Activated T-cell treated with anti-CD3 and anti-CD28 coated beads for 48 hours (primary cell): ENCODE results near the gene SPDYE8.
"Not testable (repeated sequence)": the region's sequence is repeated elsewhere in the genome, so short reads cannot be mapped to it uniquely, and the experiment has no call there.

ENCODE experiments used
- DNase-seq: peaks from one replicate; pipeline ENCODE4 v3.0.0-alpha.2; 2020; ENCODE audit warnings: low read depth

SPDYE8 gene, protein sequence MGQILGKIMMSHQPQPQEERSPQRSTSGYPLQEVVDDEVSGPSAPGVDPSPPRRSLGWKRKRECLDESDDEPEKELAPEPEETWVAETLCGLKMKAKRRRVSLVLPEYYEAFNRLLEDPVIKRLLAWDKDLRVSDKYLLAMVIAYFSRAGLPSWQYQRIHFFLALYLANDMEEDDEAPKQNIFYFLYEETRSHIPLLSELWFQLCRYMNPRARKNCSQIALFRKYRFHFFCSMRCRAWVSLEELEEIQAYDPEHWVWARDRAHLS

DNA sequence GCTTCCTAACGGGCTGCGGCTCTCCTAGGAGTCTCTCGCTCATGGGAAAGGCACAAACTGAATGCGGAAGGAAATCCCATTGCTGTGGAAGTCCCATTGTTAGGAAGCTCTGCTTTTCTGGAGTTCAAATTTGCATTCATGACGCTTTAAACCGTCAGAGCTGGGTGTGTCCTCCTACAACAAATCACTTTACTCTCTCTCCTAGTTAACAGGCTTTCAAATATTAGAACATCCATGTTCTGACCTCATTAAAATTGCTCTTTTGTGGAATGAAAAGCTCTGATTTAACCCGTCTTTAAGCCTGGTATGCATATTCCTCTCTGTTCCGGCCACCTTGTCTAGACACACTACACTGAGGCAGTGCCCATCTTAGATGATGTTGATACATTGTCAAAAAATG, at the start of gene SPDYE8:
Gene SPDYE8 (minus strand): TSS at position 101 of the 400 bp plus-strand sequence. CDS start 1,800 bp downstream, outside the sequence.
- not testable (repeated sequence) for DNase-seq

DNA sequence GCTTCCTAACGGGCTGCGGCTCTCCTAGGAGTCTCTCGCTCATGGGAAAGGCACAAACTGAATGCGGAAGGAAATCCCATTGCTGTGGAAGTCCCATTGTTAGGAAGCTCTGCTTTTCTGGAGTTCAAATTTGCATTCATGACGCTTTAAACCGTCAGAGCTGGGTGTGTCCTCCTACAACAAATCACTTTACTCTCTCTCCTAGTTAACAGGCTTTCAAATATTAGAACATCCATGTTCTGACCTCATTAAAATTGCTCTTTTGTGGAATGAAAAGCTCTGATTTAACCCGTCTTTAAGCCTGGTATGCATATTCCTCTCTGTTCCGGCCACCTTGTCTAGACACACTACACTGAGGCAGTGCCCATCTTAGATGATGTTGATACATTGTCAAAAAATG, 28.2 kb upstream of the SPDYE8 start, which contains the start of gene SPDYE11:
Gene SPDYE11 (minus strand): TSS at position 101 of the 400 bp plus-strand sequence. CDS start 1,800 bp downstream, outside the sequence.
- not testable (repeated sequence) for DNase-seq

DNA sequence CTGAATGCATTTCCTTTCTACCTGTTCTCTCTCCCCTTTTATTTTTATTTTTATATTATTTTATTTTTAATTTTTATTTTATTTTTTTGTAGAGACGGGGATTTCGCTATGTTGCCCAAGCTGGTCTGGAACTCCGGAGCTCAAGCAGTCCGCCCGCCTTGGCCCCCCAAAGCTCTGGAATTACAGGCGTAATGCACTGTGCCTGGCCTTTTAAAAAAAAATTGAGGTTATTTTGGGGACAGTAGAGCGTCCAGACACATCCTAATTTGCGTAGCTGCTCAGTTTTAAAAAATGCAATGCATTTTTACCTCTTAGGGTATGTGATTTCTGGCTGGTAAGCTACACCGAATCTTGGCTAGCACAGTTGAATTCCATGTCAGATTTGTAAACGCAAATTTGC, 23.1 kb downstream of the SPDYE8 start:
- not testable (repeated sequence) for DNase-seq

- peak; percentile 90 for DNase-seq
Measured at GRCh38 chr7:73005693-73006447, 23.7 kb downstream of the SPDYE8 start.

- peak; percentile 76 for DNase-seq
Measured at GRCh38 chr7:73005356-73005692, 24.2 kb downstream of the SPDYE8 start.

GRCh38 chr7:72997887-72998468, 31.6 kb downstream of the SPDYE8 start:
- DNase-seq = not testable (repeated sequence)

GRCh38 chr7:72997447-72997846, 32.1 kb downstream of the SPDYE8 start:
- DNase-seq = not testable (repeated sequence)

GRCh38 chr7:72995484-72995883, 34.1 kb downstream of the SPDYE8 start:
- not testable (repeated sequence) for DNase-seq

- DNase-seq = not testable (repeated sequence)
Measured at GRCh38 chr7:72990146-72990913, 39.2 kb downstream of the SPDYE8 start.

DNA sequence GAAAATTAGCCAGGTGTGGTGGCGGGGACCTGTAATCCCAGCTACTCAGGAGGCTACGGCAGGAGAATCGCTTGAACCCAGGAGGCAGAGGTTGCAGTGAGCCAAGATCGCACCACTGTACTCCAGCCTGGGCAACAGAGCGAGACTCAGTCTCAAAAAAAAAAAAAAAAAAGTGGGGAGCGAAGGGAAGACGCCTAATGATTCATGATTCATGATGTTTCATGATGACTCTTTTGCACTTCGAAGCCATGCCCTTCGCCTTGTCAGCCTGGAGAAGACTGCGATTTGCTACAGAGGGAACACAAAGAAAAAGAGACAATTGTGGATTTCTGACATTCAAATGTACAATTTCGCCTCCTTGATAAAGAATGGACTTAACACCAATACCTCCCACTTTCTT, 47.5 kb downstream of the SPDYE8 start:
- DNase-seq = not testable (repeated sequence)

DNA sequence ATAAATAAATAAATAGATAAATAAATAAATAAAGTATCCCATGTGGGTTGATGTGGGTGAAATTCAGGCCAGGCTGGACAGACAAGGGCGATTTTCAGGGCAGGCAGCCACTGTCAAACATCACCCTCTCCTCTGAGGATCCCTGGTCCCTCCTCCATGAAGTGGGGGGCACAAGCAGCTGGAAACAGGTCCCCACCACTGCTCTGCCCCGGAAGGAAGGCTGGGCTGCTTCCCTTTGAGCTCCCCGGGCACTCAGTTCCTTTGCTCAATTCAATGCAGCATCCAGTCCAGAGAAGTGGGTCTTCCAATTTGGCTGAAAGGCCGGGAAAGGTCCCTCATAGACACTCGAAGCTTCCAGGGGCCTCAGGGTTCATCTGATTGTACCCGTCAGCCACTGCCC, 49.2 kb downstream of the SPDYE8 start:
- not testable (repeated sequence) for DNase-seq

DNA sequence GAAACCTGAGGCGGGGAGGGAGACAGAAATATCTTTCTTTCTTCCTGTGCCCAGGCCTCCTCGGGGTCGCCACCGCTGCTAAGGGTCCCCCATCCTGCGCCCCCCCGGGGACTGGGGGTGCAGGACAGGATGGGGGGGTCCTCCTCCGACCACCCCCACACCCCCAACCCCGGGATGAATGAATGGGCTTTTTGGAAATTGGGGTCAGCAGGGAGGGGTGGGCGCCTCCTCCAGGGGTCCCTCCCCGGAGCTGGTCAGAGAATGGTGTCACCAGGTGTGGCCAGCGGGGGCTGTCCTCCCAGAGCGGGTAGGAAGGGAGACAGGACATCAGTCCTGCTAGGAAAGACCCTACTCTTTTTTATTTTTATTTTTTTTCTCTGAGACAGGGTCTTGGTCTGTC, 53.1 kb downstream of the SPDYE8 start:
- not testable (repeated sequence) for DNase-seq

DNA sequence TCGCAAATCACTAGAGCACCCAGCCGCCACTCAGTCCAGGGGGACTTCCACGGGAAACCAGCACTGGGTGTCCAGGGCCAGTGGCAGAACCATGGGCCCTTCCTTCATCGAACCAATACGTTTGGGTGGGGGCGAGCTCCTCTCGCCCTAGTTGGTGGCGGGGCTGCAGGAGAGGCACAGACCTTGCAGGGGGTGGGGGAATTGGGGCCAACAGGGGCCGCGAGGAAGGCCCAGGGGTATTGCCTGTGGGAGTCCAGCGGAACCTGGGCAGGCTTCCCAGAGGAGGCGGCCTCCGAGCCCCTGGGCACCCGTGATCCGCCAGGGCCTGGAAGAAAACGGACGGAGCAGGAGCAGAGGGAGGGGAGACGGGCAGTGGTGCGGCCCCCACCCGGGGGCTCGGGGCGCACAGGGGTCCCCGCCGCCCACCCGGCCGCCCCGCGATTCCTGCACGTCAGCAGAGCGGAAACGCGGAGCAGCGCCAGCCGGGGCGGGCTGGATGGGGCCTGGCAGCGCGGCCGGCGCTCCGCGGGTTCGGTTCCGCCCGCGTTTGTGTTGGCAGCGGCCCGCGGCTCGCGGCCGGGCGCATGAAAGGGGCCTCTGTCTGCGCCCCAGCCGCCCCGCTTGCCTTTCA, 53.8 kb downstream of the SPDYE8 start:
- DNase-seq = not testable (repeated sequence)

GRCh38 chr7:72974781-72975180, 54.8 kb downstream of the SPDYE8 start:
- not testable (repeated sequence) for DNase-seq

GRCh38 chr7:72971505-72971904, 58.1 kb downstream of the SPDYE8 start:
- not testable (repeated sequence) for DNase-seq
